Fibroblast of lung (primary cell): Measurements from ENCODE around the gene KIF17. TPM values are rescaled to one million over a fixed set of nuclear protein-coding genes. Genes with fewer than 3 reads are reported as not detected.

Source experiments
- DNase-seq, 2 donors: peaks; one replicate each; pipeline versions ENCODE4 v3.0.0 to v3.0.0-alpha.2; 2010; ENCODE audit warnings: low read depth in 2 of 2
- H2AFZ ChIP-seq: 2 replicates; pipeline ENCODE4 v1.5.1; 2012; ENCODE audit warnings: low read length, control low read depth, inconsistent platforms
- H3K27ac ChIP-seq: 2 replicates; pipeline ENCODE4 v1.5.1; 2011; ENCODE audit warnings: low read length, control low read depth; ENCODE audit not compliant: insufficient read depth
- H3K27me3 ChIP-seq: 2 replicates; pipeline ENCODE4 v1.5.1; 2011; ENCODE audit warnings: mild to moderate bottlenecking, low read length; ENCODE audit not compliant: control insufficient read depth, insufficient read depth
- H3K36me3 ChIP-seq: 2 replicates; pipeline ENCODE4 v1.5.1; 2011; ENCODE audit warnings: low read length; ENCODE audit not compliant: control insufficient read depth, insufficient read depth
- H3K4me1 ChIP-seq: 2 replicates; pipeline ENCODE4 v1.5.1; 2011; ENCODE audit warnings: low read length; ENCODE audit not compliant: control insufficient read depth, insufficient read depth; ENCODE audit errors: extremely low read depth
- H3K4me2 ChIP-seq: 2 replicates; pipeline ENCODE4 v1.5.1; 2011; ENCODE audit warnings: low read length, control low read depth; ENCODE audit not compliant: insufficient read depth; ENCODE audit errors: extremely low read depth
- H3K4me3 ChIP-seq, 4 experiments: fragments of 200-600 bp in 1 of 4; sonication (generic) in 1 of 4; replicated peaks in 1 of 4; 2 replicates each; pipeline ENCODE4 v1.5.1; 2011 to 2016; ENCODE audit warnings: low read length in 4 of 4, low read depth in 3 of 4, mild to moderate bottlenecking in 3 of 4, control low read depth in 2 of 4, inconsistent platforms in 1 of 4, mixed read lengths in 1 of 4; ENCODE audit not compliant: insufficient read depth in 1 of 4; ENCODE audit errors: control extremely low read depth in 1 of 4
- H3K79me2 ChIP-seq: 2 replicates; pipeline ENCODE4 v1.5.1; 2012; ENCODE audit warnings: mild to moderate bottlenecking, low read length, inconsistent platforms; ENCODE audit not compliant: control insufficient read depth, insufficient read depth
- H3K9ac ChIP-seq: 2 replicates; pipeline ENCODE4 v1.5.1; 2011; ENCODE audit warnings: mild to moderate bottlenecking, low read length, control low read depth; ENCODE audit not compliant: insufficient read depth
- H3K9me3 ChIP-seq: 2 replicates; pipeline ENCODE4 v1.5.1; 2012; ENCODE audit warnings: low read depth, low read length; ENCODE audit not compliant: control insufficient read depth, insufficient read depth
- H4K20me1 ChIP-seq: 2 replicates; pipeline ENCODE4 v1.5.1; 2011; ENCODE audit warnings: low read length; ENCODE audit not compliant: control insufficient read depth, insufficient read depth; ENCODE audit errors: extremely low read depth
- CTCF ChIP-seq, 2 donors: IDR thresholded peaks in 1 of 2; conservative IDR thresholded peaks in 1 of 2; 1 replicate in 1 of 2; 2 replicates in 1 of 2; pipeline ENCODE4 v1.5.1; 2011 to 2012; ENCODE audit warnings: low read length in 2 of 2, control low read depth in 1 of 2, inconsistent platforms in 1 of 2, low read depth in 1 of 2, mild to moderate bottlenecking in 1 of 2
- EZH2 ChIP-seq: IDR thresholded peaks from 2 replicates; pipeline ENCODE4 v1.5.1; 2012; ENCODE audit warnings: low read length, control low read depth, mild to moderate bottlenecking; ENCODE audit errors: missing control alignments
- polyA plus RNA-seq, 2 donors: library from polyadenylated mRNA; depleted of rRNA in 1 of 2; stranded (reverse) in 1 of 2; unstranded in 1 of 2; fragments of >200 nt; gene quantifications; 2 replicates each; pipeline ENCODE4 v1.2.1, GENCODE V29; 2011 to 2012; ENCODE audit warnings: missing spikeins in 1 of 2
- total RNA-seq: library from RNA; depleted of rRNA; stranded (reverse); fragments of >200 nt; gene quantifications from 2 replicates; pipeline ENCODE4 v1.2.1, GENCODE V29; 2014

Gene KIF17
- total and polyA plus RNA-seq, 2 donors (not counting 1 experiment from before 2014, with no cell fraction given) = 1.8 to 3.0 TPM

GRCh38 chr1:20708891-20709290 lies 8.9 kb downstream of the KIF17 start:
- Histone ChIP-seq H3K27ac (no peak overlapping the region), H3K4me1 (no peaks in the 10 kb centered on the region), H3K4me2 (no peak overlapping the region), H2AFZ (no peak overlapping the region), H3K27me3 (no peaks in the 10 kb centered on the region), H3K9ac (no peak overlapping the region), H3K4me3 (no peak overlapping the region), H3K36me3 (no peaks in the 10 kb centered on the region), H4K20me1 (no peaks in the 10 kb centered on the region), H3K9me3 (no peaks in the 10 kb centered on the region), H3K79me2 (no peaks in the 10 kb centered on the region)
- TF ChIP-seq CTCF (conservative IDR thresholded peaks at IDR 0.05 in 1 of 2, IDR thresholded peaks at IDR 0.05 in 1 of 2; ENCODE audit: low read depth in 1 of 2, low read length in 2 of 2) (no peak), EZH2 (no peak)
- no peak for DNase-seq

GRCh38 chr1:20708057-20708456 lies 9.8 kb downstream of the KIF17 start:
- Histone ChIP-seq H3K4me2 (no peak overlapping the region), H3K27me3 (no peaks in the 10 kb centered on the region), H3K4me3 (no peak overlapping the region), H4K20me1 (no peaks in the 10 kb centered on the region), H3K27ac (no peak overlapping the region), H3K9ac (no peak overlapping the region), H3K79me2 (no peaks in the 10 kb centered on the region), H2AFZ (no peak overlapping the region), H3K4me1 (no peaks in the 10 kb centered on the region), H3K9me3 (no peaks in the 10 kb centered on the region), H3K36me3 (no peaks in the 10 kb centered on the region)
- no peak for TF ChIP-seq EZH2
- TF ChIP-seq CTCF (conservative IDR thresholded peaks at IDR 0.05 in 1 of 2, IDR thresholded peaks at IDR 0.05 in 1 of 2; ENCODE audit: low read depth in 1 of 2, low read length in 2 of 2) = no peak
- DNase-seq = no peak

GRCh38 chr1:20706841-20707240 lies 11.0 kb downstream of the KIF17 start:
- TF ChIP-seq EZH2 (no peak), CTCF (conservative IDR thresholded peaks at IDR 0.05 in 1 of 2, IDR thresholded peaks at IDR 0.05 in 1 of 2; ENCODE audit: low read depth in 1 of 2, low read length in 2 of 2) (no peak)
- Histone ChIP-seq H3K79me2 (no peaks in the 10 kb centered on the region), H3K9me3 (no peaks in the 10 kb centered on the region), H3K4me1 (no peaks in the 10 kb centered on the region), H3K4me3 (no peak overlapping the region), H3K27ac (no peak overlapping the region), H4K20me1 (no peaks in the 10 kb centered on the region), H3K9ac (no peak overlapping the region), H3K4me2 (no peak overlapping the region), H3K36me3 (no peaks in the 10 kb centered on the region), H3K27me3 (no peaks in the 10 kb centered on the region), H2AFZ (no peak overlapping the region)
- DNase-seq = no peak
